ENCODE results near the gene ZNF846.

DNA sequence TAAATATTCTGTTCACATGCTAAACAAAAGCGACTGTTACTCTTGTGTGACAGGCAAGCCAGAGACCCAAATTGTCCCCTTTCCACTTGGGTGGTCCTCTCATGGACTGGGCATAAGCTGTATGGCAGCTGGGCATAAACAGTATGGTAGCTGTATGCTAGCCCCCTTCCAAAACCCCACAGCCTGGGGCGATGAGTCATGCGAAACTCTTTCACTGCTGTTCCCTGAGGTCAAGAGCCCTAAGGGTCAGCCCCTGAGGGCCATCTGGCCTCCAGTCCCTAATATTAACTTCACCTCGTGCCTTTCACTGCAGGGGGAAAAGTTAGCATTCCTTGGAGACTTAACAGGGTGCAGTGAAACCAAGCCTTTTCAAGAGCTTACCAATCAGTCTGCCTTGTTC, 48.0 kb downstream of the ZNF846 start:
- TF ChIP-seq EZH2 (IDR thresholded peaks at IDR 0.05; ENCODE audit: borderline replicate concordance) (no peak), EZH2phosphoT487 (IDR thresholded peaks at IDR 0.05; ENCODE audit: low read depth, severe bottlenecking, unreplicated experiment) (no peak)
- TF ChIP-seq, protein P1, sequence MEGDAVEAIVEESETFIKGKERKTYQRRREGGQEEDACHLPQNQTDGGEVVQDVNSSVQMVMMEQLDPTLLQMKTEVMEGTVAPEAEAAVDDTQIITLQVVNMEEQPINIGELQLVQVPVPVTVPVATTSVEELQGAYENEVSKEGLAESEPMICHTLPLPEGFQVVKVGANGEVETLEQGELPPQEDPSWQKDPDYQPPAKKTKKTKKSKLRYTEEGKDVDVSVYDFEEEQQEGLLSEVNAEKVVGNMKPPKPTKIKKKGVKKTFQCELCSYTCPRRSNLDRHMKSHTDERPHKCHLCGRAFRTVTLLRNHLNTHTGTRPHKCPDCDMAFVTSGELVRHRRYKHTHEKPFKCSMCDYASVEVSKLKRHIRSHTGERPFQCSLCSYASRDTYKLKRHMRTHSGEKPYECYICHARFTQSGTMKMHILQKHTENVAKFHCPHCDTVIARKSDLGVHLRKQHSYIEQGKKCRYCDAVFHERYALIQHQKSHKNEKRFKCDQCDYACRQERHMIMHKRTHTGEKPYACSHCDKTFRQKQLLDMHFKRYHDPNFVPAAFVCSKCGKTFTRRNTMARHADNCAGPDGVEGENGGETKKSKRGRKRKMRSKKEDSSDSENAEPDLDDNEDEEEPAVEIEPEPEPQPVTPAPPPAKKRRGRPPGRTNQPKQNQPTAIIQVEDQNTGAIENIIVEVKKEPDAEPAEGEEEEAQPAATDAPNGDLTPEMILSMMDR (IDR thresholded peaks at IDR 0.05; ENCODE audit: poor library complexity), result no peak
